ENCODE measurements around the gene CDKN2B-AS1.

GRCh38 chr9:21998026-21998425, 3.4 kb downstream of the CDKN2B-AS1 start:
- TF ChIP-seq CTCF (IDR thresholded peaks at IDR 0.05) (no peak), POLR2A (IDR thresholded peaks at IDR 0.05; ENCODE audit: low read length) (no peak), TP53 (CRISPR knock-in tag; IDR thresholded peaks at IDR 0.05) (no peak), EP300 (IDR thresholded peaks at IDR 0.05) (no peak), CBX8 (IDR thresholded peaks at IDR 0.05) (no peak), RFX5 (IDR thresholded peaks at IDR 0.05) (no peak), MAX (IDR thresholded peaks at IDR 0.05) (no peak), USF2 (IDR thresholded peaks at IDR 0.05) (no peak), RAD21 (conservative IDR thresholded peaks at IDR 0.05 in 1 of 2, IDR thresholded peaks at IDR 0.05 in 1 of 2) (no peak), CHD2 (IDR thresholded peaks at IDR 0.05; ENCODE audit: low read length, partially characterized antibody) (no peak), JUNB (IDR thresholded peaks at IDR 0.05) (no peak), MAZ (IDR thresholded peaks at IDR 0.05; ENCODE audit: borderline replicate concordance, low read depth, low read length) (no peak), CBX2 (IDR thresholded peaks at IDR 0.05; ENCODE audit: borderline replicate concordance, low read depth) (no peak)
